ENCODE measurements around the gene KRTAP5-7. TPM values are rescaled to one million over a fixed set of nuclear protein-coding genes. Genes with fewer than 3 reads are reported as not detected.

The KRTAP5-7 gene
- total and polyA plus RNA-seq, 12 donors, result 0.07 to 0.28 TPM; not detected in 10

GRCh38 chr11:71548120-71548519 lies 21.1 kb downstream of the KRTAP5-7 start, which contains the start of gene KRTAP5-9:
KRTAP5-9 (plus strand) TSS chr11:71548420; CDS start chr11:71548658, 238 bp downstream.
- no peak for DNase-seq
- 66 to 81% (median 71%) methylated on average over 5 of the region's 5 CpGs for WGBS, 4 donors
- no peak within 1 kb of the TSS for H3K4me3 ChIP-seq
- intact Hi-C loops (cut with DNase I), result no loop called here
- TF ChIP-seq POLR2A (IDR thresholded peaks at IDR 0.05), result no peak
- no peak for TF ChIP-seq CTCF (IDR thresholded peaks at IDR 0.05)
- no peaks in the 10 kb centered on the region for H3K27me3 ChIP-seq
- no peaks in the 10 kb centered on the region for H3K9me3 ChIP-seq (replicated peaks in 1 of 3)
- H3K27ac ChIP-seq, result no peak within 1 kb of the TSS
- no peaks in the 10 kb centered on the region for H3K36me3 ChIP-seq (replicated peaks in 1 of 2)
- H3K4me1 ChIP-seq (replicated peaks in 1 of 2), result no peaks in the 10 kb centered on the region

- WGBS, 4 donors, result 40 to 54% (median 47%) methylated on average over 1 to 5 of the region's 5 CpGs
- Histone ChIP-seq H3K4me3 (no peak overlapping the region), H3K9me3 (replicated peaks in 1 of 3) (no peaks in the 10 kb centered on the region), H3K27ac (no peak overlapping the region), H3K36me3 (replicated peaks in 1 of 2) (no peaks in the 10 kb centered on the region), H3K27me3 (no peaks in the 10 kb centered on the region), H3K4me1 (replicated peaks in 1 of 2) (no peaks in the 10 kb centered on the region)
- no peak for DNase-seq
- TF ChIP-seq CTCF (IDR thresholded peaks at IDR 0.05) (no peak), POLR2A (IDR thresholded peaks at IDR 0.05) (no peak)
- intact Hi-C loops (cut with DNase I), result no loop called here
Measured at GRCh38 chr11:71548716-71549151, 21.7 kb downstream of the KRTAP5-7 start.

GRCh38 chr11:71551711-71552110 lies 24.6 kb downstream of the KRTAP5-7 start:
- no peaks in the 10 kb centered on the region for H3K27me3 ChIP-seq
- no peaks in the 10 kb centered on the region for H3K9me3 ChIP-seq (replicated peaks in 1 of 3)
- intact Hi-C loops (cut with DNase I), result no loop called here
- H3K27ac ChIP-seq, result no peak overlapping the region
- H3K36me3 ChIP-seq (replicated peaks in 1 of 2), result no peaks in the 10 kb centered on the region
- WGBS, 4 donors, result 82 to 96% (median 89%) methylated on average over 1 of the region's 1 CpG
- DNase-seq, result no peak
- no peak for TF ChIP-seq CTCF (IDR thresholded peaks at IDR 0.05)
- no peak for TF ChIP-seq POLR2A (IDR thresholded peaks at IDR 0.05)
- H3K4me3 ChIP-seq, result no peak overlapping the region
- no peaks in the 10 kb centered on the region for H3K4me1 ChIP-seq (replicated peaks in 1 of 2)

- 82 to 86% (median 83%) methylated on average over 2 to 6 of the region's 6 CpGs for WGBS, 4 donors
- intact Hi-C loops (cut with DNase I), result no loop called here
- no peaks in the 10 kb centered on the region for H3K27me3 ChIP-seq
- H3K36me3 ChIP-seq (replicated peaks in 1 of 2), result no peaks in the 10 kb centered on the region
- H3K4me3 ChIP-seq, result no peak overlapping the region
- DNase-seq, result no peak
- no peaks in the 10 kb centered on the region for H3K9me3 ChIP-seq (replicated peaks in 1 of 3)
- H3K4me1 ChIP-seq (replicated peaks in 1 of 2), result no peaks in the 10 kb centered on the region
- H3K27ac ChIP-seq, result no peak overlapping the region
- TF ChIP-seq CTCF (IDR thresholded peaks at IDR 0.05), result no peak
- TF ChIP-seq POLR2A (IDR thresholded peaks at IDR 0.05), result no peak
Measured at GRCh38 chr11:71554996-71555395, 27.9 kb downstream of the KRTAP5-7 start.

Data from adrenal gland (tissue), 12 donors.